ENCODE measurements around the gene TNIK. TPM values are rescaled to one million over a fixed set of nuclear protein-coding genes. Genes with fewer than 3 reads are reported as not detected.

TNIK gene
- polyA plus RNA-seq, 1 donor from 2014 or later, result 19.3 TPM

- Histone ChIP-seq H3F3A (ENCODE audit: insufficient read depth, low read length, poor library complexity, severe bottlenecking) (peaks cover 4% of the 10 kb centered on the region), H3K4me3 (ENCODE audit: low read length) (no peak overlapping the region), H3K27ac (ENCODE audit: low read length) (no peak overlapping the region), H3K9ac (ENCODE audit: low read length) (no peak overlapping the region), H3K4me2 (ENCODE audit: low read length) (no peak overlapping the region), H4K20me1 (ENCODE audit: insufficient read depth) (no peaks in the 10 kb centered on the region), H2AFZ (ENCODE audit: low read depth, low read length) (no peak overlapping the region), H3K9me2 (ENCODE audit: insufficient read depth, low read length) (no peaks in the 10 kb centered on the region), H3K9me3 (ENCODE audit: low read length) (no peaks in the 10 kb centered on the region), H3K79me2 (replicated peaks; ENCODE audit: insufficient read depth, low read length) (peaks cover 4% of the 10 kb centered on the region), H3K27me3 (ENCODE audit: insufficient read depth, low read depth, low read length) (no peaks in the 10 kb centered on the region), H3K36me3 (ENCODE audit: insufficient read depth, low read length) (no peaks in the 10 kb centered on the region)
- TF ChIP-seq EP300 (conservative IDR thresholded peaks at IDR 0.05; ENCODE audit: poor library complexity, severe bottlenecking), result no peak
- TF ChIP-seq MXI1 (conservative IDR thresholded peaks at IDR 0.05; ENCODE audit: poor library complexity, severe bottlenecking), result no peak
- no peak for TF ChIP-seq EZH2 (IDR thresholded peaks at IDR 0.05; ENCODE audit: borderline replicate concordance, insufficient read depth, low read length, poor library complexity, severe bottlenecking)
- TF ChIP-seq SMC3 (conservative IDR thresholded peaks at IDR 0.05; ENCODE audit: poor library complexity), result no peak
- no peak for TF ChIP-seq TAF1 (IDR thresholded peaks at IDR 0.05; ENCODE audit: low read depth)
- no peak for TF ChIP-seq RAD21 (conservative IDR thresholded peaks at IDR 0.05)
- no peak for TF ChIP-seq CTCF (IDR thresholded peaks at IDR 0.05; ENCODE audit: poor library complexity, severe bottlenecking)
- no peak for TF ChIP-seq POLR2AphosphoS5 (IDR thresholded peaks at IDR 0.05)
- TF ChIP-seq REST (IDR thresholded peaks at IDR 0.05; ENCODE audit: borderline replicate concordance), result no peak
These were observed 79.3 kb downstream of the TNIK start for GRCh38 chr3:171380711-171381425.

- H4K20me1 ChIP-seq (ENCODE audit: insufficient read depth), result no peaks in the 10 kb centered on the region
- no peak overlapping the region for H3K4me2 ChIP-seq (ENCODE audit: low read length)
- no peak overlapping the region for H3K4me3 ChIP-seq (ENCODE audit: low read length)
- no peak overlapping the region for H3K9ac ChIP-seq (ENCODE audit: low read length)
- peaks cover 4% of the 10 kb centered on the region for H3K79me2 ChIP-seq (replicated peaks; ENCODE audit: insufficient read depth, low read length)
- no peak overlapping the region for H2AFZ ChIP-seq (ENCODE audit: low read depth, low read length)
- peaks cover 4% of the 10 kb centered on the region for H3F3A ChIP-seq (ENCODE audit: insufficient read depth, low read length, poor library complexity, severe bottlenecking)
- no peaks in the 10 kb centered on the region for H3K36me3 ChIP-seq (ENCODE audit: insufficient read depth, low read length)
- TF ChIP-seq POLR2AphosphoS5 (IDR thresholded peaks at IDR 0.05) (no peak), RAD21 (conservative IDR thresholded peaks at IDR 0.05) (no peak), EP300 (conservative IDR thresholded peaks at IDR 0.05; ENCODE audit: poor library complexity, severe bottlenecking) (no peak), SMC3 (conservative IDR thresholded peaks at IDR 0.05; ENCODE audit: poor library complexity) (no peak), MXI1 (conservative IDR thresholded peaks at IDR 0.05; ENCODE audit: poor library complexity, severe bottlenecking) (no peak), EZH2 (IDR thresholded peaks at IDR 0.05; ENCODE audit: borderline replicate concordance, insufficient read depth, low read length, poor library complexity, severe bottlenecking) (no peak), REST (IDR thresholded peaks at IDR 0.05; ENCODE audit: borderline replicate concordance) (no peak)
- no peaks in the 10 kb centered on the region for H3K9me3 ChIP-seq (ENCODE audit: low read length)
- H3K9me2 ChIP-seq (ENCODE audit: insufficient read depth, low read length), result no peaks in the 10 kb centered on the region
- H3K27ac ChIP-seq (ENCODE audit: low read length), result no peak overlapping the region
- no peaks in the 10 kb centered on the region for H3K27me3 ChIP-seq (ENCODE audit: insufficient read depth, low read depth, low read length)
These were observed 80.2 kb downstream of the TNIK start for GRCh38 chr3:171379961-171380483.
